Measurements from ENCODE around the gene CXCR6.

The CXCR6 gene

DNA sequence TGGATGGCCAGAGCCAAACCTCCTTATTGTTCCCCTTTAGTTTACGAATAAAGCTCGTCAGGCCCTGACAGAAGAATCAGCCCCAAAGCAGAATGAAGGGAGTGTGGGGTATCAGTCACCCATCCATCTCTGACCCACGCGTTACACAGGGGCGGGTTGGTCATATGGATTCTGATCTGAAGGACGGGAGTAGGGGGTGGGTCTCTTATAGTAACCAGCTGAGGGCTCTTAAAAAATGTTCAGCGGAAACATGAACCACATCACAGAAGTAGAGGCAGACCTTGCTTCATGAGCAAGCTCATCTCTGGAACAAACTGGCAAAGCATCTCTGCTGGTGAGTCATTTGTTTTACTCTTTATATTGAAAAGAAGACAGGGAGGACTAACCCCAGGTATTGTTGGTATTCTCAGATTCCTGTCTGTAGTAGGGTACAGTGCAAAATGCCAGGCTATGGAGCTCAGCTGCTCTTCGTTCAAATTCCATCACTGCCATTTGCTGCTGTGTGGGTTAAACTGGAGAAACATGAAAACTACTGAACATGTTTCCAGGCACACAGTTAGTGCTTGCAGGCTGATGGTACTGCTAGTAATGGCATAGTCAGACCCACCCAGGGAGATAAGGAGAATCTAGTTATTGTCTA, at the start of gene CXCR6:
CXCR6 (plus strand) TSS at position 258 of the 640 bp plus-strand sequence. CDS start 3,018 bp downstream, outside the sequence.
- no peak for DNase-seq

DNA sequence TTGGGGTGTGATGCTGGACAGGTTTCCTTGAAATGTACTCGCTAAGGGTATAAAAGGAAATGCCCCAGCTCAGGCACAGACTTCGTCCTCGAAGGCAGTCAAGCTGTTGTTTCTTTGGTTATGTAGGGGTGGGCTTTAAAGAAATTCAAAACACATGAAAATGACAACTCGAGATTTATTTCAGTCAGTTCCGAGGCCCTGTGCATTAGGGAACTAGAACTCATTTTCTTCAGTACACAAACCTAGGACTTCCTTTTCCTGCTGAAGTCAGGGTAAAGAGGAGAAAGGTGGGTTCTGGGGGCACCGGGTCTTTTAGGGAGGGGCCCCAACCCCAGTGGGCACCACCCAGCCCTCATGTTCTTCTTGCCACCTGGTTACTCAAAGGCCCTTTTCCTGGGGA, 49.2 kb upstream of the CXCR6 start:
- DNase-seq: no peak

DNA sequence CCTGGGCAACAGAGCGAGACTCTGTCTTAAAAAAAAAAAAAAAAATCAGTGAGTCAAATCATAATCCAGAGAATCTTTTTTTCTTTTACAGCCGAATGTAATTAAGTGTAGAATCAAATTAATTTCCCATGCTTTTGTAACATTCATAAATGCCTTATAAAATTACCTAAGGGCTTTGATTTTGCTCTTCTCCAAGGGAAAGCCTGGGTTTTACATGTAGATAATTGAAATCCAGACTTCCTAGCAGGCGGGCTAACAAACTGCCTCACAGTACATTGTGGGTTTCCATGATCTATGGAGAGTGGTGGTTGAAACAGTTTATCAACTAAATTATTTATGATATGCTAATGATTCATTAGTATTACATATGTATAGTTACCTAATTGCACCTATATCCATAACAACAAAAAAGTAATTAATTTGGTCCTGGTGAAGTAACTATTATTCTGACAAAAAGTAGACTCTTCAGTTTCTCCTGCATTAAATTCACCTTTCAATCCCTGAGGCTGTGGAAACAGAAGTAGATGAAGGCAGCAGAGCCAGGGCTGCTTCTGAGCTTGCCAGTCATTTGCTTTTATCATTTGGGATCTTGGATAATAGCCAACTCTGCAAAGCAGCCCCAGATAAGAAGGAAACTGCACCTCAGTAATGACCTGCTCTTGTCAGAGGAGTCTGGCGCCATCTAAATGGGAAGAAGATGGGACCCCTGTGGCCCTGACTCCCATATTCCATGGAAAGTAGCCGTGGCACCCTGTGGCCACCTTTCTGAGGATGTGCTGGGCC, 47.4 kb upstream of the CXCR6 start:
- DNase-seq: no peak

DNA sequence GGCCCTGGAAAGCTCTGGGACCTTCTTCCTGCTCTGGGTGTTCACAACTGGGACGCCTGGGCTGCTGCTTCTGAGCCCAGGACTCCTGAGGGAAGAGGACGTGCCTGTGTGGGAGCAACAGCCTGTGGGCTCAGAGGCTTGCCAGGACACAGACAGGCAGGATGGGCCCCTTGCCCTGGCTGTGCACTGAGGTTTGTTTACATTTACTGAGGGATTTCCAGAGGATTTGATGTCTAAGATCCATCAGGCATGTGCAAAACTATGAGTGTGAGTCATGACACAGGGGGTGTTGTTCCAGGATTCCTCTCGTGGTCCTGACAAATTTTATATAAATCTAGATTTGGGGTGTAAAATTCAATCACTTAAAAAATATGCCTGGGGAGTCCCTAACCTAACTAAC, 46.3 kb upstream of the CXCR6 start:
- no peak for DNase-seq

DNA sequence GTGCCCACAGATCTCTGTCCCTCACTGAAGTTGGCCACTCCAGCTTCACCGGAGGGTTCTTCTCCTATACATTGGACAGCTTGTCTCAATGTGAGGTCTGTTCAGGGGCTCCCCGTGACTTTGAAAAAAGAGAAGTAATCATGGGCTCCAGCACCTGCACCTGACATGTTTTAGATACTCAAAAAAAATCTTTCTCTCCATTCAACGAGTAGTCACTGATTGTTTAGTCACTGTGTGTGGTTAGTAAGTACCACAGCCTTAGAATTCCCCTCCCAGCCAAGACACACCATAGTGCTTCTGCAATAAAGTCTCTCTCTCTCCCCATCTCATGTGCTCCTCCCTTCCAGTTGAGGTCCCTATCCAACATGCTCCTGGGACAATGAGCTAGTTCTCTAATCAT, 38.3 kb upstream of the CXCR6 start:
- no peak for DNase-seq

DNA sequence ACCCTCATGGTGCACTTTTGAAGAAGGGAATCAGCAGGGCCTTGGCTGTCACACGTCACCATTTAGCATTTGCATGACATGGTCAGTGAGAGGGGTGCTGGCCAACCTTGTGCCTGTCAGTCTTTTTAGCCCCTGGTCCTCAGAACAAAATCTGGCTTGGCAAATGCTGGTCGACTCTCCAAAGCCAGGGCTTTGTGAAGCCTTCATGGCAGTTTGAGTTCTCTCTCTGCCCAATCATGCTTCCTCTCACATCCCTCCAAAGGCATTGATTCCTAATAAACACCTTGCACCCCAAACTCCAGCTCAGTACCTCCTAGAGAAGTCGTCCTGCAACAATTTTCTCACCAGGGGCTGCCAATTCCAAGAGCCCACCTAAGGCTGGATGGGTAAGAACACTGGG, 37.5 kb upstream of the CXCR6 start:
- no peak for DNase-seq

DNA sequence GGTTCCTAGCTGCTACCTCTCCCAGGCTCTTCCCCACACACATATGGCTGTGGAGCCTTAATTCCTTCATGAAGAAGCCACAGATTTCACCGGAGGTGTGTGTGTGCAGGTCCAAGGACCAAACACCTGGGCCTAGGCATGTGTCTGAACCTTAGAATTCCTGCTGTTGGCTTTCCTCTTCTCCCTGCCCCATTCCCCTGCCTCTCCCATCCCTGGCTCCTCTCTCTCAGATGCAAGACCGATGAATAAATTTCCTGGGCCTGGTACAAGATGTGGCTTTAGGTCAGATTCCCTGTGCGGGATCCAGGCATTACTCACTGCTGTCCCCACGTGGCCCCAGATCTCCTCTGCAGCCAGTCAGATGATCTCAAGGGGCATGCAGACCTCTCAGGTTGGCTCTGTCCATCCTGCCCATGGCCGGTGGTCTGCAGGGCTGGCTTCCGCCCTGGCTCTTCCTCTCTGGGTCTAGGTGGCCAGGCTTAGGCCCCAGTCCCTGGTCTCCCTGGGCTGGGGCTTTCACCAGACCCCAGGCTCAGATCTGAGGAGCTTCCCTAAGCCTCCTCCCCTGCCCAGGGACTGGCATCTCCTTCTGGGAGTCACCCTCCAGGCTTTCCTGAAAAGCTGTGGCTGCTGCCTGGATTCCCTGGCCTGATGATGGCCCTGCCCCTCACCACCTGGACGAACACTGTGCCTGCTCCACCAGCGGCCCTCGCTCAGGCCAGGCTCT, 36.4 kb upstream of the CXCR6 start:
- DNase-seq: no peak

DNA sequence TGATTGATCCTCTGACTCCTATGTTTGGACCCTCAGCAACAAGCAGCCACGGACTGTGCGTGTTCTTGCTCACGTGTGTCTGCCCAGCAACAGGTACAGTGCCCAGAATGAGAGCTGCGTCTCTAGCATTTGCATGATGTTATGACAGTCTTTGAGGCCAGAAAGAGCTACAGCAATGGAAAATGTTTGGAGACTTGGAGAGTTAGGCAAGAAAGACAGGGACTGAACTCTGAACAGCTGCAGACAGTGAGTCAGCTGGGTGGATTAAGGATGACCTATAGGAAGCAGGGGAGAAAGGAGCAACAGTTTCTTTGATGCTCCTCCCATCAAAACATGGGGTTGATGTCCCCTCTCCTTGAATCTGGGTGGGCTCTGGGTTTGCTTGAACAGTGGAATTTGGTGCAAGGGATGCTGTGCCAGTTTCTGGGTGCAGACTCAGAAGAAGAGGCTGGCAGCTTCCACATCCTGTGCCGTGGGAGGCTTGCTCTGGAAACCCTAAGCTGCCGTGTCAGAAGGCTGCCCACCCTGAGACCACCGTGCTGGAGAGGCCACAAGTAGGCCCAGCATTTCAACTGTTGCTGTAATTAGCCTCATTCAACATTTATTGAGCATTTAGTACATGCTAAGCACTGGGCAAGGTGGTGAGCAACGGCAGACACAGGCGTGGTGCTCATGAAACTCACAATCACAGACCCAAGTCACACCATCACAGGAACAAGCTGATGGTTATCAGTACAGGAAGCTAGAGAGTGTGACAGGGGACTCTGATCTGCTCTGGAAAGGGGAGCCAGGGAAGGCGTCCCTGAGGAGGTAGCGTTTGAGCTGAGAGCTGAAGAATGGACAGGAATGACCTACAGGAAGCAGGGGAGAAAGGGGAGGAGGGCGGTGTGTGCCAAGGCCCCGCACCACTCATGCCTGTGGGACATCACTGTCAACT, 35.2 kb upstream of the CXCR6 start:
- no peak for DNase-seq

DNA sequence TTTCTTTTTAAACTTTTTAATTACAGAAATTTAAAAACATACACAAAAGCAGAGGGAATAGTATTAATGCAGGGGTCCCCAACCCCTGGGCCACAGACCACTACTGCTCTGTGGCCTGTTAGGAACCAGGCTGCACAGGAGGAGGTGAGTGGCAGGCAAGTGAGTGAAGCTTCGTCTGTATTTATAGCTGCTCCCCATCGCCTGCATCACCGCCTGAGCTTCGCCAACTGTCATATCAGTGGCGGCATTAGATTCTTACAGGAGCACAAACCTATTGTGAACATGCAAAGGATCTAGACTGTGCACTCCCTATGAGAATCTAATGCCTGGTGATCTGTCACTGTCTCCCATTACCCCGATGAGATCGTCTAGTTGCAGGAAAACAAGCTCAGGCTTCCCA, 34.5 kb upstream of the CXCR6 start:
- no peak for DNase-seq

DNA sequence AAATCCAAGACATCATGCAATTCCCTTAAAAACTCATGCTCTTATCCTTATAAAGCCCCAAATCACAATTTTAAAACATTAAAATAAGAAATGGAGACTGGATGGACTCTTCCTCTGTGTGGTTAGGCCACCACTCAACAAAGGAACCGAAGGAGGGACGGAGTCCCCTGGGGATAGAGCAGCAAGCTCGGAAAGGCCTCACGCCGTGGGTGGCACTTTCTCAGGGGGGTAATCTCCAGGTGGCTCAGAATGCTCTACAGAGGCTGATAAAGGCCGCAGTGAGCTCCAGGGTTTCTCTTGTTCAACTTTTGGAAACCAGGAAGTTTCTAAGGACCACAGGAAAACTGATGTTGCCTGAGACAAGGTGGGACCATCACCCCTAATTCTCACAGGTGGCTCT, 33.7 kb upstream of the CXCR6 start:
- DNase-seq: no peak

DNA sequence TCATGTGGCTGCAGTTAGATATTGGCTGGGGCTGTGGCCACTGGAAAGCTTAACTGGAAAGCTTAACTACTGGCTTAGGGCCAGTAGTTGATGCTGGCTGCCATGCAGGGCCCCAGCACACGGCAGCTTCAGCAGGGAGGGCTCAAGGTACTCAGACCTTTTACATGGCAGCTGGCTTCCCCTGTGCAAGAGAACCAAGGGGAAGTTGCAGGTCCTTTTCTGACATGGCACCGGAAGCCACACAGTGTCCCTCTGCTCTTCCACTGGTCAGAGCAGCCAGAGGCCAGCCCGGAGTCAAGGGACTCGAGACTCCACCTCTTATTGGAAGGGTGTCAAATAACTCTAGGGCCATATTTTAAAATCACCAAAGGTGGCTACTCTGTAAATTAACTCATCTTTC, 32.4 kb upstream of the CXCR6 start:
- DNase-seq: no peak

DNA sequence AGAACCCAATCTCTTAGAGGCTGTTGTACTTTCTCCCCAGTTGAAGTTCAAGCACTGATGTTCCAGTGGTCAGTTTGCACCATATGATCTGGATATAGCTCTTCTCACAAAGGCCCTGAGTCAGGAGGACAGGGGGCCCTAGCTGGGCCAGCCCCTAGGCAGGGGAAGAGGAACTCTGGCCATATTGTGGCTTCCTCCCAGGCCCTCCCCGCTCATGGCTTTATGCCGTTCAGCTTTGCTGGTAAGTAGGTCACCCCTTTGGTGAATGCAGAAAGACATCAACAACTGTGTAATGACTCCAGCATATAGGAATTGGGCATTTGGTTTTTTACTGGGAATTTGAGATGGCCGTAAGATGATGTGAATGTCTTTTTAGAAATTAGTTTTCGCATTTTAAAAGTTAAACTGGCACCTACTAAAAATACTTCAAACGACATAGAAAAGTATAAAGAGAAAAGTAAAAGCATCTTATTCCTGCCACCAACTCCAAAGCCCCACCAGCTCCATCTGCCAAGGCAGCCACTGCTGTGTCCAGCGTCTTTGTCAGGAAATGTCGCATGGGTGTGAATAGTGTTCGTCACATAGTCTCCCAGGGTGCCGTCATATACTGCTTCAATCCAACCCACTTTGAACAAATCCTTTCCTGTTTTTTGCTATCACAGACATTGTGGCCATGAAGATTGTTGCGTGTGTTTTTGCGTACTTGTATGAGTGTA, 31.6 kb upstream of the CXCR6 start:
- no peak for DNase-seq

DNA sequence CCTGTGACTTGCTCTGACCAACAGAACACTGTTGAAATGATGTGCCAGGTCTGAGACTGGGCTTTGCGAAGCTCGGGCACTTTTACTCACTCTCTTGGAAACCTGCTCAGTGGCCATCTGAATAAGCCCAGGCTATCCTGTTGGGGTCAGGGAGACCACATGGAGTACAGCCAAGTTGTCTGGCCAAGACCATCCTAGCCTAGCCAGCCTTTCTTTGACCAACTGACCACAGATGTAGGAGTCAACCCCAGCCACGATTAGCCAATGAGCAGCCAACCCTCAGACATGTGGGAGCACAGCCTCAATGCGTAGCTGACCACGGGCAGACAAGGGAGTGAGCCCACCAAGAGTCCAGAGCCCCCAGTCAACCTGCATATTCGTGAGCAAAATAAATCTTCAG, 30.8 kb upstream of the CXCR6 start:
- DNase-seq: no peak

DNA sequence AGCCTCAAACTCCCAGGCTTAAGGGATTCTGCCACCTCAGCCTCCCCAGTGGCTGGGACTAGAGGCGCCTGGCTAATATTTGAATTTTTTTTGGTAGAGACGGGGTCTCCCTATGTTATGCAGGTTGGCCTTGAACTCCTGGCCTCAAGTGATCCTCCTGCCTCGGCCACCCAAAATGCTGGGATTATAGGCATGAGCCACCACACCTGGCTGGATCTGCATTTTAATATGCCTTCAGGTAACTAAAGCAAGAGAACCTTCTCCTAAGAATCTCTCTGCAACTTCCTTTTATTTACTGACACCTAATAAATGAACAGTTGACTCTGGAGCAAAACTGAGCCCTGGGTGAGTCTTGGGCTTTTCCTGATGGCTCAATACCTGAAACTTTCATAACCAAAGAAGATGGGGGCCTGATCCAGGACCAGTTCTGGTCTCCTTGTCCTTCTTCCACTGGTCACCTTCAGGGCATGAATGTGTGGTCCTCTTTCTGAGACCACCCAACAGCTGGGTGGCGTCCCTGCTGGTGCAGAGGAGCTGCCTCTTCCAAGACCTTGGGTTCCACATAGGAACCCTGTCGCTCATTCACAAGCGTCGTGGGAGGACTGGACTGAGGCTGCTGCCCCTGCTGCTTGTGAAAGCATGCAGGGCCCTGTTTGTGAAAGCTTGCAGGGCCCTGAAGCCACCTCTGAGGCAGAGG, 28.8 kb upstream of the CXCR6 start:
- DNase-seq: no peak

DNA sequence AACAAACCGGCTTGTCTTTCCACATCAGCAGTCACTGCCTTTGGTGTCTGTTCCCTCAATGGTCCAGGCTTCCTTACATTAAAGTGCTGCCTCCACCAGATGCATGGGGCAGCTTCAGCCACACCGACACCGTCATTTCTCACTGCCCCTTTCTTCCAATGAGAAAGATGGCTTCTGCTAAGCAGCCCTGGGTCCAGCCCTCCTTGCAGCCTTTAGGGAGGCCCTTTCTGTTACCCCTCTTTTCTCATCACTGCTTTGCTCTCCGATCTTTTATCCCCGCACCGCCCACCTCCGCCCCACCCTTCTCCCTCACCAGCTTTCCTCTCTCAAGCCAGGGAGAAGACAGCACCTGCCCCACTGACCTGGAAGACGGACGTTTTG, 28.2 kb upstream of the CXCR6 start:
- DNase-seq: no peak

DNA sequence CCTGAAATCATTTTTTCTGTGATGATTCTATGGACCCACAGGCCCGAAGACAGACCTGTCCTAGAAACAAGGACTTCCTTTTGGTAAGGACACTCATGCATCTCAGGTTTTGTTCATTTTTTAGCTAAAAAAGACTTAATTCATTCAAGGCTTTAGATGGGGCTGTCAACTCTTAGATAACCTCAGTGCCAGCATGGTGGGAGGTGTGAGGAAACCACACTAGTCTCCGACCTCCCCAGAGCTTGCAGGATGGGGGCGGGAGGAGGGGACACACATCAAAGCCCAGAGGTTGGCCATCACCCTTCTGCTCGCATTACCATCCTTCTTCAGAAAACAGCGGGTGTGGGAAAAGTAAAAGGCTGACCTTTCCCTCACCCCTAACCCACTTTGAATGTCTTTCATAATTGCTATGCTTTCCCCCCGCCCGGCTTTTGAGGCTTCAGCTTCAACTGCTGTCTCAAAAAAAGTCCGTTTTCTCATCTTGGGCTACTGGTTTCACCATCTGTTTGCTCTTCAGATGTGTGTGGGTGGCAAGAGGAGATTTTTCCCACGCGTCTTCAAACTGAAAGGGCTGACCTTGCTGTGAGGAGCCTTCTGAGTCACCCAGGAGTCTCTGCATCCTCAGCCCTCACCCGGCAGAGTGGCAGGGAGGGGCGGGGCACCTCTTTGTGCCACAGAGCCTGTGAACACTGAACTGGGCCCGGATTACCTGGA, 27.6 kb upstream of the CXCR6 start:
- DNase-seq: peak; percentile 54

DNA sequence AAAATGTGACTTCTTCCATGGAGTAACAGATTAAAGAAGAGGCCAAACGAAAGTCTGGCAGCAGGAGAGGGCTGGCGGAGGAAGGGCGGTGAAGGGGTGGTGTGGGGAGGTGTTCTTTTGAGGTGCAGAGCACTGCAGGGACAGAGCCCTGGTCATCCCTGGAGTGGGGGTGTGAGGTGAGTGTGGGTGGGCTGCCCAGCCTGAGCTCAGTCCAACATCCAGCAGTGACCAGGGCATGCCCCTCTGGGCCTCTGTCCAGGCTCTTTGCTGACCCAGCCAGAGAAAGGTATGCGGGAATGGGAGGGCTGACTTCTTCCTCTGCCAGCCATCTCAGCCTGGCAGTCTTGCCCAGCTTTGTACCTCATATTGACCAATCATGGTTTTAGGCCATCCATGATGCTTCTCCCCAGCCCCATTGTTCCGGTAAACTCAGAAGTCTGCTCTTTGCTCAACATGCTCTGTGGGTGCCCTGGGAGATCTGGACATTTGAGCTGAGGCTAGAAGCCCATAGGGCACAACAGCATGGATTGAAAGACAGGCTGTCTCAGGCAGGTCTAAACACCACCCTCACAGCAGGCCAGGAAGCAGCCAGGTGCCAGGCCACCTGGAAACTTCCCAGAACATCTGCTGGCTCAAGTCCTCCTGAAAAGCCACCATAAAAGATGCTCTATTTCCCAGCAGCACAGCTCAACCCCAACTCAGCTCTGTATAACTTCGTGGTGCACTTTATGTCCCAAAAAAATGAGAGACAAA, 25.9 kb upstream of the CXCR6 start:
- DNase-seq: no peak

DNA sequence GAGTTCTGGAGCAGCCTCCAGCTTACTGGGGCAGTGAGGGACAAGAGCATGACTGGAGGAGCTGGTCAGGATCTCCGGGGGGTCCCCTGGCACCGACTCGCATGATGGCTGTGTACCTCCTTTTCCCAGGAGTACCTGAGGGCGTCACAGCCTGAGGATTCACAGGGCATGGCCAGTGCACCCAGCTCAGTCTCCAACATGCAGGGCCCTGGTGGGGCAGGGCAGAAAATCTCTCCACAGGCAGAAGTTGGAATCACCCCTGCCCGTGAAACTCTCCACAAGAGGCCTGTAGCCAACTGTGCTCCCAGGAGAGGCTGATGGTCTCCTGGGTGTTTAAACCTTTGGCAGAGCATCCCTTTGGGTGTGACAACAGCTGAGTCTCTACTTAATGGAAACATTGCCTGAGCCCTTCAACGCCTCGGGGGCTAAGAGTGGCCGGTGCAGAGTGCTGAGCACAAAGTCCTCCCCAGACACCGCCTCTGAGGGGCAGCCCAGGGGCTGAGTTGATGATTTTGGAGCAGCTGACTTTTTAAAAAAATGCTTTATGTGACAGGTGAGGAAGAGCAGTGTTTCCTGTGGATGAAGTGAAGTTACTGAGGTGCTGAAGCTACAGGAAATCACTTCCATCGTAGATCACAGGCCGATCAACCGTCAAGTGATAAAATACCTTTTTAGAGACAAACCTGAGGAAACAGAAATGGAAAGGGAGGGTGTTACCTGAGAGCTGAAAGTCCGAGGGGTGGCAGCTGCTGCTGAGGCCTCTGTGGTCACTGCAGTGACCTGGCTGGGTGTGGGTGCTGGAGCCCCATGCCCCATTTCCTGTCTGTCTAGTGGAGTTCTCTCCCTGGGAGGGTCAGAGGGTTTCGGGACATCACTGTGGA, 21.9 kb upstream of the CXCR6 start:
- DNase-seq: no peak

DNA sequence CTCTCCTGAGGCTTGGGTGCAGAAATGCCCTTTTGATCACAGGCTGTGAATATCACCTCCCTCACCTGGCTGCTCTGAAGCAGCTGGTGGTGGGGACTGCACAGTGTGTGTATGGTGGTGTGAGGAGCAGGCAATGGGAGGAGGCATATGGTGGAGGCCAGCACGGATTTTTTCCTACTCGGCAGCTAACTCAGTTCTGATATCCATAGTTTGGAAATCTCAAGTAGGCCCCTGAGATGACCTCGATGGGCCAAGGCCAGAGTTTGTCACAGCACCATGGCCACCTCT, 21.3 kb upstream of the CXCR6 start:
- no peak for DNase-seq

Measured in inflammatory macrophage treated with lipopolysaccharide for 4 hours (primary cell).